Activated naive CD8-positive, alpha-beta T cell treated with anti-CD3 and anti-CD28 coated beads, Interleukin-2, amount 50 U/mL, for 16 hours (primary cell): Measurements from ENCODE around the gene SLIT3.

Experiments
- DNase-seq: peaks from one replicate; pipeline ENCODE4 v3.0.0-alpha.2; 2020; ENCODE audit warnings: low read depth, low spot score

The SLIT3 gene

DNA sequence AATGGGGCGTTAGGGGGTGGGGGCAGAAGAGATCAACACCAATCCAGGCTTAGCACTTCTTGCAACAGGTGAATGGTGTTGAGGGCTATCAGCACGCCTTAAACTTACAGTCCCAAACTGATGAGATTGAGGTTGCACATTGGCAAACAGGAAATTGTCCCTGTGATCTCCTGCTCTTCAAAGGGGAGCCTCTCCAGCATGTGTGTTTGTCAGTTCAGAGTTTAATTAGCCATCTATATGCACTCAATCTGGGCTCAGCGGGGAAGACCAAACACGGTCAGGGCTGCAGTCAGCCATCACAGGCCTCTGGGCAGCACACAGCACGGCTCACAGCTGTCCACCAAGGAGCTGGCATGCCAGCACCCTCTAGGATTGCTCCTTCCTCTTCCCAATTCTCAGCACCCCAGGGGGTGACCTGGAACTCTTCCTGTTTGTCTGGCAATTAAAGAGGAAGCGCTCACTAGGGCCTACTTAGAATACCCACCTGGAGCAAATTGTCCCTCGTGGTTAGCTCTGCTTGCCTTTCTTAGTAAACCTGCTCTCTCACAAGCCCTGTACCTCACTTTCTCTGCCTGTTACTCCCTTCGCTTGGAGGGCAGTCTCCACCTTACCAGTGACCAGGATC, 217.4 kb downstream of the SLIT3 start:
- DNase-seq, result no peak

DNA sequence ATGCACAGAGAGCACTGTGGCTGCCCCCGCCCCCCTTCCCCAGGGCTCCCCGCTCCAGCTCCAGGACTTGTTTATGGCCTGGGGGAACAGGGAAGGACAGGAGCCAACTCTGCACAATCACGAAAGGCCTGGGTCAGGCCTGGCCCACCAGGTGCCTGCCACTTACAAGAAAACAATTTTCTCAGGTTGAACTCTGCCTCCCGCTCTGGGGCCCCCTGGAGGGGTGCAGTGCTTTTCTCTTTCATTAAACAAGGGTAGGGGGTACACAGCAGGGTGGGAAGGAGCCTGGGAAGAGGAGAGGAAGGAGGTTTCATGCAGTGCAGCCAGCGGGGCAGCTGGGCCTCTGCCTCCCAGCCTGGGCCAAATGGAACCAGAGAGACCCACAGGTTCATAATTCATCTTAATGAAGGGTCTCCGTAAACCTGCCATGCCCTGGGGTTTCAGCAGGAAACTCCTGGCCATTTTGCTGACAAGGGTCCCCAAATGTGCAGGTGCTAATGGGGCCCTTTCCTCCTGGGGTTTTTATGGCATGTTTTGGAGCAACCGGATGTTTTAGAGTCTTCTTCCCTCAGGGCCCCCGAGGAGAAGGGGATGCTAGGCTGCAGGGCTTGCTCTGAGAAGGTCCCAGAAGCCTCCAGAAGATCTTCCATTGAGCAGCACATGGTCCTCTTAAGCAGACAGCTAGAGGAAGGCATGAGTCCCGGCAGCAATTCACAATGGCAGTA, 219.8 kb downstream of the SLIT3 start:
- no peak for DNase-seq

DNA sequence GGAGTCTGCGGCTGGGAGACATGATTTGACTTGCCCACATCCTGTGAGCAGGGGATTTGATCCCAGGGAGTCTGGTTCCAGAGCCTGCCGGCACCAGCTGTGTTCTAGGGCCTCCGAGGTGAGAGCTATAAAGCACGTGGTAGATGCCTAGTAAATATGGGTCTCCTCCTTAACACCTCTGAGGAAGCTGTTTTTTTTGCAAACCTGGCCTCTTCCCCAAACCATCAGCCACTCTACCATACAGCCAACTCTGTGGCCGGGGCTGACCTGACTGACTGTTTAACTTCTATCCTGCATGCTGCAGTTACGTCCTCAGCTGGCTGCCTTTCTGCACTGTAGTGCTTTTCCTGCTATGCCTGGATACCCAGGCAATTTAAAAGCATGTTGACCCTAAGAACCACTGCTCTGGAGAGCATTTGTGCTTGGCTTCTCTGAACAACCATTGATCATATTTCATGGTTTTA, 220.5 kb downstream of the SLIT3 start:
- no peak for DNase-seq

DNA sequence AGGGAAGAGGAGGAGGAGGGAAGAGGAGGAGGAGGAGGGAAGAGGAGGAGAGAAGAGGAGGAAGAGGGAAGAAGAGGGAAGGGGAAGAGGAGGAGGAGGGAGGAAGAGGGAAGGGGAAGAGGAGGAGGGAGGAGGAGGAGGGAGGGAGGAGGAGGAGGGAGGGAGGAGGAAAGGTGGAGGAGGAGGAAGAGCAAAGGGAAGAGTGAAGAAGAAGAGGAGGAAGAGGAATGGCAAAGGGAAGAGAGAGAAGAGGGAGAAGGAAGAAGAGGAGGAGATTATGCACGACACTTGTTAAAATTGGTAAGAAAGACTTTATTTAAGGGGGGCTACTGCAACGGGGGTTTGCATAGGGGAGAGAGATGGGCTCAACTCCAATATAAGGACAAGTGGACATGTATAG, 221.2 kb downstream of the SLIT3 start:
- no peak for DNase-seq

DNA sequence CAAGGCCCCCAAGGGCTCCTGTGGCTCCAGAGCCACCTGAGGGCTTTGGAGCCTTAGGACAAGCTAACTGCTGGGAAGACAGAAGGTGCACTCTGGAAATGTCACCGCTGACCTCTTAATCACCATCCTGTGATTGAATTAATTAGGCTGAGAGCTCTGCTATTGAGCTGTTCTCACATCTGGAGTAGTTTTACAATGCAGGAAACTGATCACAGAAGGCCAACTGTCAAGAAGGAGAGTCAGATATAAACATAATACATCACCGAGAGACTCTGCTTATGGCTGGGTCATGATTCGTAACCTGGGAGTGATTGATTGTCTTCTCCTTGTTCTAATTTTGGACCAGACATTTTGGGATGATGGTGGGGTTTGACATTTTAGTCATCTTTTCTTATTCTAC, 226.1 kb downstream of the SLIT3 start:
- no peak for DNase-seq

DNA sequence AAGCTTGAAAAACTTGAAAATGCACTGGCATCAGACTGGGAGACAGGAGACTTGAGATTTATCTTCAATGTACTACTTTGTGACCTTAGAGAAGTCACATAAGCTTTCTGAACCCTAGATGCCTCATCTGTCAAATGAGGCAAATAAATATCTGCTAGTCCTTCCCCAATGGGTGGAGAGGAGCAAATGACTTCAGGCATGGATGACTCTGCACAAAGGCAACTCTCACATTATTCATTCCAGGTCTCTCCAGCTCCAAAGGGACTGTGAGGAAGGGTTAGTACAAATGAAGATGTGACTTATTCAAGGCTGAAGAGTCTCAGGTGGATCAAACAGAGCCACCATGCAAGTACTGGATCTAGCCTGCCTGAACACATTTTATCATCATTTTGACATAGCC, 228.7 kb downstream of the SLIT3 start:
- DNase-seq, result no peak

DNA sequence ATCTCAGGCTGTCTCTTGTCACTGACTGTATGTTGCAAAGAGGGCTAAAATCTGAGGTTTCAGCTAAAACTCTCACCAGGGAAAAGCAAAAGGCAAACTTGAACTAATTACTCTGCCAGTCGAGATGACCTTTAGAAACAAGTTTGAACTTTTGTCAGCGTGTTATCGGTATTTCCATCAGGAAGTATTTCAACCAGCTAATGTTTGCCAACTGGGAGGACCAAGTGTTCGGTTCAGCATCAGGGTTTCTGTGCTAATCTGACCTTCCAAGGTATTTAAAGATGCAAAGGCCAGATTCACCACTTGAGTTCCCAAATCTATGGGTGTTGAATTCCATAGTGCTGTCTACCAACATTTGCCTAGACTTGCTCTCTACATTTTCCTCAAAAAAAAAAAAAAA, 230.5 kb downstream of the SLIT3 start:
- no peak for DNase-seq

DNA sequence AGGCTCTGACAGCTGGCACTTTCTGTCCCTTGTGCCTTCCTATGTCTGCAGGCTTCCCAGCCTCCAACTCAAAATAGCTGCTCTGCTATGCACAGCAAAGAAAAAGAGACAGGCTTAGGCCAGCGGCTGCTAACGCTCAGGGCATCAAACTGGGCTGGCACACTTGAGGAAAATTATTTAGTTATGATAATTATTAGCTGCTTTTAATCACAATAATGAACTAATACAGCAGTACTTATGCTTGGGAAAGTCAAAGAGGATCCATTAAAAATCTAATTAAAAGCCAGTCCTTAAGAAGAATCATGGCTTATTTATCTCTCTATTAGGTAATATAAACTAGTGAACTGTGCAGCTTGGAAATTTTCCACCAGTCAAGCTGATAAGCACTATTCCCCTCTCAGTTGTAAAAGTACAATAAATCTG, 233.2 kb downstream of the SLIT3 start:
- no peak for DNase-seq

DNA sequence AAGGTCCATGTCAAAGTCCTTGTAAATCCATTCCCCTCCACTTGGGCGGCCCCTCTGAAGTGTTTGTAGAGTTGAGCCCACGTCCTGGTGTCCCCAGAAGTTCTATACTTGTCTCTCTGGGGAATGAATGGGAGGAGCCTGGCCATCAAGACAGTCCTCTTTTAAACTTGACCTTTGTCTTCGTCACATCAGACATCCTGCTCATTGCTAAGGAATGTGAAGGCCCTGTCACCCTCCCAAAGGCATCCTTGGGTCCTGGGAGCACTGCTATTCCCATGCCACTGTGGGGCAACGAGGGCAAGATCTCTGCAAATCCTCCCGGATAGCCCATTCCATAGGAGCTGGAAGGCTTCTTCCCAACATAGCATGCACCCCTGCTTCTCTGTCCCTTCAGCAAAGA, 235.5 kb downstream of the SLIT3 start:
- no peak for DNase-seq

DNA sequence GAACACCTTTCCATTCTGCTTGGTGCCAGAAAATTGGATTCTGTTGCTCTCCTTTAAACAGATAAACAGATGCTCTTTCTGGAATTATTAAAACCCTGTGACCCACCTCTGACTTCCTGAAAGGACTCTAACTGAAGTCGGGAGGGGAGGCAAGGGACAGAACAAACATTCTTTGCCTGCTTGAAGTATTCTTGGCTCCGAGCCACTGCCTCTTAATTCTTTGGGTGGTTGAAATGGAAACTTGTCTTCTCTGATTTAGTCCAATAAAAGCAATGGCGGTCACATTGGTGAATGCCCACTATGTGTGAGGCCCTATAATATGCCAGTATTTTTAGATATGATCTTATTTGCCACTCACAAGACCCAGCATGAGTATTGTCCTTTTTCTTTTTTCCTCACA, 236.8 kb downstream of the SLIT3 start:
- no peak for DNase-seq

DNA sequence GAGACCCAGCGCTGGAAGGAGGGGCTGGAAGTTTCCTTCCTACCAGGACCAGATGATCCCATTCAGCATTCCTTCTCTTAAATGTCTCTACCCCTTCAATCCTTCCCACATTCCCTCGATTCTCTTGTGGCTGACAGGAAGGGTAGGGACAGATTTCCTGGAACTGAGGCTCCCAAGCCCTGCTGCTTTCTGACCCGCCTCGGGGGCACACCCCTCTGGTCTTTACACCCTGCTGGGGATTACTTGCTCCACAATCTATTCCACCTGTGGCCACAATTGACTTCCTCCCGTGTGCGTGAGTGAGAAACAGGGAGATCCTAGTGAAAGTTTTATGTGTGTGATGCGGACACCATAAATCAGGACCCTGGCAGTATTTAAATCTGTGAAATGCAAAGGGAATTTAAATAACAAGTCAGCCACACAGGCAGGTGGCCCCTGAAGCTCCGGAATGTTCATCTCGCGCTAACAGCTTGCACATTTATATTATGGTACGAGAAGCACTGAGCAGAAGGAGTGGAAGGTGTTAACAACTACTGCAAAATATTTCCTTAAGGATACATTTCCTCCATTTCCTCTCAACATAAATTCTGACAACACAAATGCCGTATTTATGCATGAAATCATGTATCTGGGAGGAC, 237.5 kb downstream of the SLIT3 start:
- DNase-seq, result no peak

DNA sequence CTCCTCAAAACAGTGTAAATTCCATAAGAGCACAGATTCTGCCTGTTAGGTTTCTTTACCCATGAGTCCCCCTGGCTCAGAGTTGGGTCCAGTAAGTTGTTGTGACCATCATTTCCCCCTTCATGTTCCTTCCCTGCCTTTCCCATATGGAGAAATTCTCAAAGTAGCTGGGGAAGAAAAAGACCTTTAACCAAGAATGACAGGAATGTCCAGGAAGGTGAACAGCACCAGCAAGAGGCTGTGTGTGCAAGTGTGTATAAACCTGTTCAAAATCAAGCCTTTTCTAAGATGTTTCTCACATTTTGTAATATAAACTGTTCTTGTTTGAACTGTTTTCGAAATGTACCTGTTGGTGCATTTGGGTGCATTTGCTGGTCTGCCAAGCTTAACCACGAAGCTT, 238.2 kb downstream of the SLIT3 start:
- no peak for DNase-seq

DNA sequence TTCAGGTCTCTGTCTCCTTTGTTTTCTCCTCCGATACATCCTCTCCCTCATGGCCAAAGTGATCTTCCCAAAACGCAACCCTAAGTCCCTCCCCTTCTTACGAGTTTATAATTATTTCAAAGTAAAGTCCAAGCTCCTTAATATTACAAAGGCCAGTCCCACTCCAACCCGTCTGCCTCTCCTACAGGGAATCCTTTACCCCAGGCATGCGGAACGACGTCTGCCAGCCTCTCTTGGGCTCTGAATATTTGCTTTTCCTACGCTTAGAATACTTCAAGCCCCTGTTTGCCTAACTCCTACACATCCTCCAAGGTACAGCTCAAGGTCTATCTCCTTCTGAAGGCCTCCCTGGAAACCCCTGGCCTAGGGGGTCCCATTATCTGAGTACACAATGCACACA, 246.4 kb downstream of the SLIT3 start:
- DNase-seq, result no peak

DNA sequence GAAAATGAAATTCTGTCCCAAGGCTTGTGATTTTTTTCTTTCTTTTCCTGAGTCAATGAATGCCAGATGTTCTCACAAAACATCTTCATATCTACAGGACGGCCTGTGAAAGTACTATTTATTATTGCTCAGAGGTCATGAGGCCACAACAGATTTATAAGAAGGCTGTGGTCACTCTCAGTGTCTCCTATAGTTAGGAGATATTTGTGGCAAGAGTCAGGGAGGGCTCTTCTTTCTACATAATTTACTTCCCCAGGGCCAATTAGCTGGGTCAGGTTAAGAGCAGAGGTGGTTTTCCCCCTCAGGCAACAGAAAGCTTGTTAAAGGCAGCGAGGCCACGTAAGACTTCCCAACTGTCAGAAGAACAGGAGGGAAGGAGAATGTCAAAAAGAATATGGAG, 248.7 kb downstream of the SLIT3 start:
- no peak for DNase-seq

DNA sequence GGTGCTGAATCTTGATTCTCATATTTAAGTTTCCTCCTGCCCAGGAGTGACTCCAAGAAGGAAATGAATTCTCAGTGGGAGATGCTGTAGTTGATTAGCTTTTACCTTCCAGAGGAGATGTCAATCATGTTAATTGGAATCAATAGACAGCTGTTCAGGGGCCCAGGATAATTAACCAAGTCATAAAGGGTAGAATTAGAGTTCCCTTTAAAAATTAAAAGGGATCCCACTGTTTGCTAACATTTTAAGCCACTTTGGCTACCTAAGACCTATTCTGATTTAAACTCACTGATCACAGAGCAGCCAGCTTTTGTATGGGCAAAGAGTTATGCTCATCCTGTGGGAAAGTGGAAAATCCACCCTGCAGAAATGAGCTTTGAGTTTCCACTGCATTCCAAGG, 249.6 kb downstream of the SLIT3 start:
- DNase-seq, result no peak

DNA sequence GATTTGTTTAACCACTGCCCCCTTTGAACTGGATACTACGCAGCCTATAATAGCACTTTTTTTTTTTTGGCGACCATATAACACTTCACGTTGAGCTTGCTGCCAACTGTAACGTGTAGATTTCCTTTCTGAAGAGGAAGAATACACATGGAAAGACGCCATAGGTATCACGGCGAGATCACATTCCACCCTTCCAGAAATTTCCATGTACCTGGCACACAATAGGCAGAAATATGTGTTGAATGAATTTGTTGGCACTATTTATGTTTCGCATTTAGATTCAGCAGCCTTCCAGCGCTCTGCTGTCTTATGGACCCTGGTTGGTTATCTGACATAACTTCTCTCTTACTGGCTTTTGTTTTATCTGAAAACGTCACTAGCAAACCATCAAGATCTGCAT, 250.3 kb downstream of the SLIT3 start:
- no peak for DNase-seq

DNA sequence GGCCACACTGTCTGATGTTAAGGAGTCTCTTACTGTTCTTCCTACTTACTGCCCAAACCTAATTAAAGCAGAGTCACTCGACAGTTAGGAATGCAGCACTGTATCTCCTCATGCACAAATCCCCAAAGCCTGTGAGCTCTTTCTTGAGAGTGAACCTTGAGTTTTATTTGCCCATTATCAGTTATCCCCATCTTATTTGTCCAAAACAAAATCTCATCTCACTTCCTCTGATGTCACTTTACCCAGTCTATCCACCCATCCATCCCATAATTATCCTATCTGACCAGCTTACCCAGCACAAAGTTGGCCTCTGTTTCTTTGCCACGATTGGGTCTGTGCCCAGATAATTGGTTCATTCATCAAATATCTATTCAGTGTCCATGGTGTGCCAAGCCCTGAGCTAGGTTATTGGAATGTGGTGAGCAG, 250.8 kb downstream of the SLIT3 start:
- no peak for DNase-seq

DNA sequence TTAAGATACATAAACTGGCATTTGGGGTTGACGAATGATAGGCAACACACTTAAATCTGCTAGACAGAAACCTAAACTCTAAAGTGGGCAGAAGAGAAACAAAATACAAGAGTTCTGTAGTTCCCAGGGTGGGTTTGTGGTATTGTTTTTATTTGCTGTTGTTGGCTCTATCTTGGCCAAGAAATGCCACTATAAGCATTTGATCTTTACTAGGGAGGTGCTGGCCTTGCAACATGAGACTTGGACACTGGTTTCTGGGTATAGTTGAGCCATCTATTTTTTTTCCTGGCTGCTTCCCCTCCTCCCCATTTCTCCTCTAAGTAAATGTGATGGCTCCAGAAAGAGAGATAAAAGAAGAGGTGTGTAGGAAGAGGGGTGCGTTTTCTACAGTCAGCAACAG, 251.2 kb downstream of the SLIT3 start:
- no peak for DNase-seq

DNA sequence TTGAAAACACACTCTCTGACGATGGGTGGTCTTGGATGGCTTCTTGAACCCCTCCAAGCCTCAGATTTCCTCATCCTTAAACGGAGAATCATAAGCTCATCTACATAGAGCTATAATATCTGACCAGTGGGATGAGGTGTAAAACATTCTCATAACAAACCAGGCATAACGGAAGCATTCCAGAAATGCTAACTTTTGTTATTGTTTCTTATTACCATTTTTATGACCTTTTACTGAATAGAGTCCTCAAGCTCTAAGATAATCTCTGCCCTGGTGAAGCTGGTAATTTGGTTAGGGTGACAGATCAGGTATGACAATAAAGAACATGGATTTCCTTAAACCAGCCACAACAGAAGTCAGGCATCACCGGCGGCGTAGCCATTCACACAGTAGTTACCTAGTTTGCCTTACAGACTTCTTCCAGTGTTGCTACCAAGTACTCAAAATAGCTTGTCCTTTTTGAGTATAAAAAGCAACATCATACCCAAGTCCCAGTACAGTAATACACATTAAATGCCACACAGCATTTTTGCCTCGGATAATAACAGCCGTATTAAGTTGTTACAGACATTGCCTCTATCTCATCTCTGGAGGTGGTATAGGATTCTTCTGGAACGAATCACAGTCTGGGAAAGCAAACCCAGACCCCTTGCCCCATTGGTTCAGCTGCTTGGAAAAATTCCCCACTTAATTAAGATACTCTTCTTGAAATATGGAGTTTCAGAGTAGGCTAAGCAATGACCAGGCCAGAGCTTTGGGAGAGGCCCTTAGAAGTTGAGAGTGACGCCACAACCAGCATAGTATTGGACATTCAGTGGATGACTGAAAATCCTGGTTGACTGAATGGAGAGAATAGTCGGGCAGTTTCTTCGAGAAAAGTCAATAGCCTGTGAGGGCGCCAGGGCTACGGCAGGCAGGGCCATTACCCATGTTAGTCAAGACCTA, 252.5 kb downstream of the SLIT3 start:
- DNase-seq, result no peak

DNA sequence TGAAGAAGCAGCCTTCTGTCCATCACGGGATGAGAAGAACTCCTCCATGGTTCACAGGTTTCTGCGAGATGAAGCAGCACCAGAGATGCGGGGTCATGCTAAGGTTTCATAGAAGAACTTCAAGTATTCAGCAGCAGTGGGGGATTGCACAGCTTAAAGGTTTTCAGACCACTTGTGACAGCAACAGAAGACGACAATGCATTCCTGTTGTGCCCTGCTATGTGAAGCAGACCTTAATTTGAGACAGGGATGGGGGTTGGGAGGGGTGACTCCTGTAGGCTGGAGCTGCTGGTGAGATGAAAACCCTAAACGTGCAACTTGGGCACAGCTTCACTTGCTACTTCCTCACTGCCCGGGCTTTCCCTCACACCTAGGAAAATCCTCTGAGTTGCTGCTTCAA, 256.0 kb downstream of the SLIT3 start:
- DNase-seq, result no peak

DNA sequence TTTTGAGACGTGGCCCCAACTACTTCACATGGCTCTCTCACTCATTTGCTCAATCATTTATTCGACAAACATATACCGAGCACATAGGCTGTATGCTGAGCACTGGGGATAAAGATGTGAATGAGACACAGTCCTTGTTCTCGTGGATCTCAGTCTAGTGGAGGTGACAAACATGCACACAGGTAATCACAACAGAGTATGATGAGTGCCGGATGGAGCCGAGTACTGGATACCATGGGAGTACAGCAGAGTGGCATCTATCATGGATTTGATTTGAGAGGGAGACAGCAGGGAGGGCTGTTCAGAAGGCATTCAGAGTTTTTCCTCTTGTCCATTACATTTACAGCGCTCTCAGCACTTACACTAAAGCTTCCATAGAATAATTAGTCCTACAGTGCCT, 259.8 kb downstream of the SLIT3 start:
- no peak for DNase-seq

DNA sequence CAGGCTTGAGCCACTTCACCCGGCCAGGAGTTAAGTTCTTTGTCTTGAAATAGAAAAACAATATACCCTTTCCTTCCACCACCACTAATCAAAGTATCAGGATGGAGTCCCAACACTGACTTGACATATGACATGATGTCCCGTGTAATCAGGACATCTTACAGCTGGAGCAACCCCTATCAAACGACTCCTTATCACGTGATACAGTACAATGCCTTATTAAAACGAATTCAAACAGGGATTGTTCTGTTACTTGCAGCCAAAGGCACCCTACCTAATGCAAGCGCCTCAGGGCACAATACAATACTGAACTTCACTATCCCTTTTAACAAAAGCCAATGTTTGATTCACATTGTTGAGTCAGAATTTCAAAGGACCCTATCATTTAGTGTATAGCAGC, 261.3 kb downstream of the SLIT3 start:
- no peak for DNase-seq
